ENCODE data around the gene HIPK2.

Gene HIPK2

DNA sequence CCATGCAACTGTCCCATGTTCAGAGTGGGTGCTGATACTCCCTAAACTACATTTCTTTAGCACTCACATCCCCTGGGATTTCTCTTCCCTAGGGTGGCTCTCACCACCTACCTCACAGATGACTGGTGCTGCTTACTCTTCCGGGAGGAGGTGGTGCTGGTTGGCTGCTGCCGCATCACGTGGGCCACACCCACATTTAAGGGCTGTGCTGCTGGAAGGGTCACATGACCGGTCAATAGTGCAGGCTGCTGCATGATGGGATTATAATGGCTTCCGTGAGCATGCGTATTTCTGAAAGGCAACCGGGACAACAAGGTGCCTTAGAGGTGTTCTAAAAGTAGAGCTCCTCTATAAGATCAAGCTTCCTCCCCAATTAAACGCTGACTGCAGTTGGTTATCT is 177.5 kb downstream of the HIPK2 start:
- TF ChIP-seq, protein P1, sequence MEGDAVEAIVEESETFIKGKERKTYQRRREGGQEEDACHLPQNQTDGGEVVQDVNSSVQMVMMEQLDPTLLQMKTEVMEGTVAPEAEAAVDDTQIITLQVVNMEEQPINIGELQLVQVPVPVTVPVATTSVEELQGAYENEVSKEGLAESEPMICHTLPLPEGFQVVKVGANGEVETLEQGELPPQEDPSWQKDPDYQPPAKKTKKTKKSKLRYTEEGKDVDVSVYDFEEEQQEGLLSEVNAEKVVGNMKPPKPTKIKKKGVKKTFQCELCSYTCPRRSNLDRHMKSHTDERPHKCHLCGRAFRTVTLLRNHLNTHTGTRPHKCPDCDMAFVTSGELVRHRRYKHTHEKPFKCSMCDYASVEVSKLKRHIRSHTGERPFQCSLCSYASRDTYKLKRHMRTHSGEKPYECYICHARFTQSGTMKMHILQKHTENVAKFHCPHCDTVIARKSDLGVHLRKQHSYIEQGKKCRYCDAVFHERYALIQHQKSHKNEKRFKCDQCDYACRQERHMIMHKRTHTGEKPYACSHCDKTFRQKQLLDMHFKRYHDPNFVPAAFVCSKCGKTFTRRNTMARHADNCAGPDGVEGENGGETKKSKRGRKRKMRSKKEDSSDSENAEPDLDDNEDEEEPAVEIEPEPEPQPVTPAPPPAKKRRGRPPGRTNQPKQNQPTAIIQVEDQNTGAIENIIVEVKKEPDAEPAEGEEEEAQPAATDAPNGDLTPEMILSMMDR (conservative IDR thresholded peaks at IDR 0.05; ENCODE audit: low read length): no peak
- no peak for TF ChIP-seq EZH2phosphoT487 (IDR thresholded peaks at IDR 0.05; ENCODE audit: borderline replicate concordance)
- Histone ChIP-seq H2AFZ (ENCODE audit: low read length) (no peak overlapping the region), H3K79me2 (ENCODE audit: insufficient read depth, low read length) (no peaks in the 10 kb centered on the region), H3K9me3 (ENCODE audit: insufficient read depth, low read depth, low read length) (no peaks in the 10 kb centered on the region), H3K4me3 (ENCODE audit: low read length, poor library complexity, severe bottlenecking) (no peak overlapping the region), H3K36me3 (ENCODE audit: insufficient read depth, low read length) (peaks cover 67% of the 10 kb centered on the region), H3K4me2 (ENCODE audit: low read depth, low read length, poor library complexity, severe bottlenecking) (no peak overlapping the region), H3K9ac (ENCODE audit: low read depth, low read length, poor library complexity, severe bottlenecking) (no peak overlapping the region), H3K4me1 (ENCODE audit: insufficient read depth, low read length, poor library complexity, severe bottlenecking) (peaks cover 3% of the 10 kb centered on the region), H3F3A (ENCODE audit: low read depth) (no peaks in the 10 kb centered on the region), H4K20me1 (ENCODE audit: insufficient read depth, low read length, poor library complexity, severe bottlenecking) (no peaks in the 10 kb centered on the region), H3K9me2 (replicated peaks; ENCODE audit: low read depth, low read length) (no peaks in the 10 kb centered on the region), H3K27me3 (ENCODE audit: insufficient read depth, low read length, poor library complexity, severe bottlenecking) (no peaks in the 10 kb centered on the region)

DNA sequence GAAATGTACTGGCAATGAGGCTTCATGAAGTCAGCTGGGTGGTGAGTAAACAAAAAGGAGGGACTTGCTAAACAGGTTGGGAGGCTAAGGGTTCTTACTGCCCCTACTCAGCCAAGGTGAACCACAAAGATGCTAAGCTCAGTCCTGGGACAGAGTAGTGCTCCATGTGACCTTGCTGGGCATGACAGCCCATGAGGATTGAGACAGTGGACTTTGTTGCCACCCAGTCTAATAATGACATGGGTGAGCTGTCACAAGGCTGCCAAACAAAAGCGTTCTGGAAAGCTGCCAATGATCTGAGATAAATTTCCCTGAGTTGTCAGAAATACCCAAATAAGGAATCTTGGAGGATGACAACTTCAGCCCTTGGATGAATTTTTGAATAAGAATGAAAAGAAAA is 179.2 kb downstream of the HIPK2 start:
- Histone ChIP-seq H3K4me3 (ENCODE audit: low read length, poor library complexity, severe bottlenecking) (no peak overlapping the region), H3K9me2 (replicated peaks; ENCODE audit: low read depth, low read length) (no peaks in the 10 kb centered on the region), H3K9ac (ENCODE audit: low read depth, low read length, poor library complexity, severe bottlenecking) (no peak overlapping the region), H3K4me1 (ENCODE audit: insufficient read depth, low read length, poor library complexity, severe bottlenecking) (peaks cover 3% of the 10 kb centered on the region), H4K20me1 (ENCODE audit: insufficient read depth, low read length, poor library complexity, severe bottlenecking) (no peaks in the 10 kb centered on the region), H3K4me2 (ENCODE audit: low read depth, low read length, poor library complexity, severe bottlenecking) (no peak overlapping the region), H3K36me3 (ENCODE audit: insufficient read depth, low read length) (peaks cover 74% of the 10 kb centered on the region), H3F3A (ENCODE audit: low read depth) (no peaks in the 10 kb centered on the region), H3K27me3 (ENCODE audit: insufficient read depth, low read length, poor library complexity, severe bottlenecking) (no peaks in the 10 kb centered on the region), H2AFZ (ENCODE audit: low read length) (no peak overlapping the region), H3K9me3 (ENCODE audit: insufficient read depth, low read depth, low read length) (no peaks in the 10 kb centered on the region), H3K79me2 (ENCODE audit: insufficient read depth, low read length) (no peaks in the 10 kb centered on the region)
- no peak for TF ChIP-seq EZH2phosphoT487 (IDR thresholded peaks at IDR 0.05; ENCODE audit: borderline replicate concordance)
- TF ChIP-seq, protein P1 (conservative IDR thresholded peaks at IDR 0.05; ENCODE audit: low read length): no peak

DNA sequence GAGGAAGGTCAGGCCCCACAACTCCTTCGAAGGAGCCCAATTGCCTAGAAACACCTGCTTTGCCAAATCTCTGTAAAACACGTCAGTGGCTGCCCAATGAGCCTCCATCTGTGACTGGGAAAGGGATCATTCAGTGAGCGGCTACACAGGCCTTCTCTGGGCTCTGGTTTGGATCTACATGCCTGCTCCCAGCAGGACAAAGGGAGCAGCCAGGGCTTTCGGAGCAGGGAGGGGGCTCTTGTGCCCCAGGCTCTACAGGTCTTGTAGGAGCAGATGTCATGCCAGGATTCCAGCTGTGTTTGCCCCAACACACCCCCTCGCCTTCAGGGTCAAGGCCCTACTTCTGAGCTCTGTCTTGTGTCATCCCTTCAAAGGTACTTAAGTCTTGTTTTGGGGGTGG is 180.8 kb downstream of the HIPK2 start:
- no peaks in the 10 kb centered on the region for H3K27me3 ChIP-seq (ENCODE audit: insufficient read depth, low read length, poor library complexity, severe bottlenecking)
- no peak for TF ChIP-seq EZH2phosphoT487 (IDR thresholded peaks at IDR 0.05; ENCODE audit: borderline replicate concordance)
- TF ChIP-seq, protein P1 (conservative IDR thresholded peaks at IDR 0.05; ENCODE audit: low read length): no peak
- peaks cover 76% of the 10 kb centered on the region for H3K36me3 ChIP-seq (ENCODE audit: insufficient read depth, low read length)

More for the DNA sequence above, 180.8 kb downstream of the HIPK2 start:
- no peaks in the 10 kb centered on the region for H3K9me2 ChIP-seq (replicated peaks; ENCODE audit: low read depth, low read length)
- H3K79me2 ChIP-seq (ENCODE audit: insufficient read depth, low read length): no peaks in the 10 kb centered on the region
- H3K4me1 ChIP-seq (ENCODE audit: insufficient read depth, low read length, poor library complexity, severe bottlenecking): no peaks in the 10 kb centered on the region
- H3K9me3 ChIP-seq (ENCODE audit: insufficient read depth, low read depth, low read length): no peaks in the 10 kb centered on the region
- H4K20me1 ChIP-seq (ENCODE audit: insufficient read depth, low read length, poor library complexity, severe bottlenecking): no peaks in the 10 kb centered on the region
- H3F3A ChIP-seq (ENCODE audit: low read depth): no peaks in the 10 kb centered on the region
- H2AFZ ChIP-seq (ENCODE audit: low read length): no peak overlapping the region
- H3K9ac ChIP-seq (ENCODE audit: low read depth, low read length, poor library complexity, severe bottlenecking): no peak overlapping the region
- H3K4me3 ChIP-seq (ENCODE audit: low read length, poor library complexity, severe bottlenecking): no peak overlapping the region
- no peak overlapping the region for H3K4me2 ChIP-seq (ENCODE audit: low read depth, low read length, poor library complexity, severe bottlenecking)
